Effector memory CD4-positive, alpha-beta T cell (primary cell): ENCODE results near the gene CDKAL1.

Experiments
- DNase-seq, 3 donors: peaks; one replicate each; pipeline ENCODE4 v3.0.0-alpha.2; 2020
- H3K27ac ChIP-seq: 2 replicates; pipeline ENCODE4 v1.7.0; 2013; ENCODE audit warnings: mild to moderate bottlenecking, low read length, moderate library complexity; ENCODE audit not compliant: insufficient read depth, poor library complexity, severe bottlenecking
- H3K27me3 ChIP-seq: replicated peaks from 2 replicates; pipeline ENCODE4 v1.7.0; 2013; ENCODE audit warnings: mild to moderate bottlenecking, low read length; ENCODE audit not compliant: insufficient read depth, control insufficient read depth, poor library complexity, severe bottlenecking
- H3K36me3 ChIP-seq: 2 replicates; pipeline ENCODE4 v1.7.0; 2013; ENCODE audit warnings: mild to moderate bottlenecking, low read length, moderate library complexity; ENCODE audit not compliant: control insufficient read depth, insufficient read depth
- H3K4me1 ChIP-seq: 2 replicates; pipeline ENCODE4 v1.7.0; 2013; ENCODE audit warnings: low read length, mild to moderate bottlenecking; ENCODE audit not compliant: control insufficient read depth, insufficient read depth, poor library complexity, severe bottlenecking
- H3K4me3 ChIP-seq: 2 replicates; pipeline ENCODE4 v1.7.0; 2013; ENCODE audit warnings: low read length, low read depth, mild to moderate bottlenecking; ENCODE audit not compliant: insufficient read depth, poor library complexity, severe bottlenecking
- H3K9me3 ChIP-seq: 2 replicates; pipeline ENCODE4 v1.7.0; 2013; ENCODE audit warnings: mild to moderate bottlenecking, low read length, moderate library complexity; ENCODE audit not compliant: control insufficient read depth

CDKAL1 gene

DNA sequence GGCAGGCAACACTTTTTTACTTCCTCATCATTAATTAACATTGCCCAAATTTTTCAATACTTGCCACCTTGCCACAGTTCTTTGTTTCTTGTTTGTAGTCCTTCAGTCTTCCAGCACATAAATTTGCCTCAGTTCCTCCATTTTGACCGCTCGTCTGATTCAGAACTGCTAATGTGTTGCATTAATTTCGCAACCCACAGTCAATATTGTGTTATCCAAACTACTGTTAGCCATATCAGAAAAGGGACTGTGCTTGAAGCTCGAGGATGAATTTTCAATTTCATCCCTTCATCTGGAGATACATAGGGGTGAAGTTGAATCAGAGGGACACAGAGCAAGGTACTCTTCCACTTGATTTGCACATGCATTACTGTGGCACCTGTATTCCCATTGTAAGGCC lies 421.5 kb downstream of the CDKAL1 start:
- peaks cover 5% of the 10 kb centered on the region for H3K36me3 ChIP-seq
- H3K4me3 ChIP-seq: no peak overlapping the region
- H3K27me3 ChIP-seq: no peaks in the 10 kb centered on the region
- H3K9me3 ChIP-seq: no peaks in the 10 kb centered on the region
- no peak overlapping the region for H3K27ac ChIP-seq
- no peaks in the 10 kb centered on the region for H3K4me1 ChIP-seq
- no peak for DNase-seq

DNA sequence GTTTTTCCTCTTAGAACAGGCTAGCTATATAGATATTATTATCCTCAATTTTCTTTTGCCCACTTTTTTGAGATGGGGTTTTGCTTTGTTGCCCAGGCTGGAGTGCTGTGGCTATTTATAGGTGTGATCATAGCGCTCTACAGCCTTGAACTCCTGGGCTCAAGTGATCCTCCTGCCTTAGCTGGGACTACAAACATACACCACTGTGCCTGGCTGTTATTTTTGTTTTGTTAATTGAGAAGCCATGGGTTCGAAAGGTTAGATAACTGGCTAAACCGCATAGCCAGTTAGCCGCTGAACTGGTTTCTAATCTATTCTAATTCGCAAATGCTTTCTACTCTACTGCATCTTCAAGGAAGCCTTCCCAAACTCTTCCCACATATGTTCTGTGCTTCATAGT lies 425.8 kb downstream of the CDKAL1 start:
- Histone ChIP-seq H3K27ac (no peak overlapping the region), H3K4me3 (no peak overlapping the region), H3K4me1 (no peaks in the 10 kb centered on the region), H3K27me3 (no peaks in the 10 kb centered on the region), H3K9me3 (no peaks in the 10 kb centered on the region), H3K36me3 (peaks cover 5% of the 10 kb centered on the region)
- DNase-seq: no peak

DNA sequence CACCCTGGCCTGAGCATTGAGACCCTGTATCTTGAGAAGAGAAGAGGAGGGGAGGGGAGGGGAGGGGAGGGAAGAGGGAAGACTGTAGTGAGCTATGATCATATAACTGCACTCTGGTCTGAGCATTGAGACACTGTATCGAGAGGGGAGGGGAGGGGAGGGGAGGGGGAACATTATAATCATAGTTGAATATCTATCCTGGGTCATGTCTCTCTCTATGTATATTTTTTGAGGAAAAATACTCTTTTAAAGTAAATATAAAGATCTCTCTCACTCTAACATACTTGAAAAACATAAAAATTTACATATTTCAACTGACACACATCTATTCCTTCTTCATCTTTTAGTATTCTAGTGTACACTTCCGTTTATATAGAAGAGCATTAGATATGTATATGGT lies 431.0 kb downstream of the CDKAL1 start:
- Histone ChIP-seq H3K27ac (no peak overlapping the region), H3K9me3 (no peaks in the 10 kb centered on the region), H3K27me3 (no peaks in the 10 kb centered on the region), H3K36me3 (no peaks in the 10 kb centered on the region), H3K4me3 (no peak overlapping the region), H3K4me1 (no peaks in the 10 kb centered on the region)
- DNase-seq: no peak

DNA sequence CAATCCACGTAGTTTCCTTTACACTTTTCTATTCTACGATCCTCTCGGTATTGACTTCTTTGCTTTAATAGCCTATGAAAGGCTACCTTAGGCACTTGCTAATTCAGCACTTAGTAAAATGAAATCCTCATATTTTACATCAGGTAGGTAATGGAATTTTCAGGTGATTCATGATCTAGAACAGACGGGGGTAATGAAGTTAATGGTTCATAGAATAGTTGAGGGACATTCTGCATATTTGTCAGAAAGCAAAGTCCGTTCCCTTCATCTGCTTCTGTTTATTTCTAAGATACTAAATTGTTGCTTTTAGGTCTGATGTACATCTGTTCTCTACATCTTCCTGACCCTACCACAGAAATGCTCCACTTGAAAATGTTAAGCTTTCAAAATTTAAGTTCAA lies 431.7 kb downstream of the CDKAL1 start:
- Histone ChIP-seq H3K27ac (no peak overlapping the region), H3K36me3 (no peaks in the 10 kb centered on the region), H3K4me3 (no peak overlapping the region), H3K9me3 (no peaks in the 10 kb centered on the region), H3K4me1 (no peaks in the 10 kb centered on the region), H3K27me3 (no peaks in the 10 kb centered on the region)
- no peak for DNase-seq

DNA sequence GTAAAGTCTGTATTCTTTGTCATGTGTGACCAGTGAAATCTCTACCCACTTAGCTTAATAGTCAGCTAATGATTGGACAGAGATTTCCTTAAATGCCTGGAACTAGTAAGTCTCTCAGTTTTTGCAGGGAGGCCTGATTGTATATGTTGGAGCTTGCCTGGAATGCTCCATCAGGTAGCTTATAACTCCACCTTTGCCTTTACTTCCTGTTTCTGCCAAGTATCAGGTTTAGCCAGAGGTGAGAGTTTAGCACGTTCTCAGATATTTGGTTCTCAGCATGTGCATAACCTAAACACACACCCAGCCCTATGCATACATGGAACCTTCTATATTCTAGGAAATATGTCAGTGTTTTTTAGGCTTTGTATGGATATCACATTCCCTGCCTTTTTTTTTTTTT lies 435.3 kb downstream of the CDKAL1 start:
- H3K36me3 ChIP-seq: no peaks in the 10 kb centered on the region
- no peak for DNase-seq
- H3K27me3 ChIP-seq: no peaks in the 10 kb centered on the region
- no peak overlapping the region for H3K4me3 ChIP-seq
- H3K4me1 ChIP-seq: no peaks in the 10 kb centered on the region
- no peaks in the 10 kb centered on the region for H3K9me3 ChIP-seq
- no peak overlapping the region for H3K27ac ChIP-seq

DNA sequence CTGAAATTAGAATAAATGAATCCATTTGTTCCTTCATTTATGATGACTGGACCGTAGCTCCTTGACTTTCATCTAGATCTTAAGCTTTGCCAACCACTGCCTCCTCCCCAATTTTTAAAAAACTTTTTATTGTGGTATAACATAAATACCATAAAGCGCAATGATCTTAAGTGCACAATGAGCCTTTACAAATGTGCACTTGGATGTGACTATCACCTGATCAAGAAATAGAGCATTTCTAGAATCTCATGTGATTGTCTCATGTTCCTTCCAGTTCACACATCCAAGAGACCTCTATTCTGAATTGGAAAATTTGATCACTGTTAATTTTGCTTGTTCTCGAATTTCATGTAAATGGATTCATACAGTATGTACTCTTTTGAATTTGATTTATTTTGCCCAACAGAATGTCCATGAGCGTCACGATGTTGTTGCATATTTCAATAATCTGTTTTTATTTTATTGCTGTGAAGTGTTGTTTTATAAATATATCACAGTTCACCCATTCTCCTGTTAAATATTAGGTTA lies 442.2 kb downstream of the CDKAL1 start:
- Histone ChIP-seq H3K4me3 (no peak overlapping the region), H3K36me3 (no peaks in the 10 kb centered on the region), H3K4me1 (no peaks in the 10 kb centered on the region), H3K27ac (no peak overlapping the region), H3K27me3 (no peaks in the 10 kb centered on the region), H3K9me3 (no peaks in the 10 kb centered on the region)
- DNase-seq: no peak

DNA sequence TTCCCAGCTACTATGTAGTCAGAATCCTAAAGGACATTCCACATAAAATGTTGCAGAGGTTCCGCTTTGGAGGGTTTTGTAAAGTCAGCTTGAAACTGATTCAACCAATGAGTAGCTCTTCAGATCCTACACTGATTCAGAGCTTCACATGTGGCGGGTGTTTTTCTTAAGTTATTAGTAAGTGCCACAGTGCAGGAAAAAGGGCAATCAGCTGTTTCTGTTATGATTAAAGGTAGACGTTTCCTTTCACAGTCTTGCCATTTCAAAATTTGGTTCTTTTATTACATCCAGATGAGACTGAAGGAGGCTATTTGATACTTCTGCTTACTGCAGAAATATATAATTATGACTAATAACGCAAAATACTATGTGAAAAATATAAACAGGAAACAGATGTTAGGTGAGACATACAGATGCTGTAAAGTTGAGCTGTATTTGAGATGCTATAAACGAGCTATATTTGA lies 443.9 kb downstream of the CDKAL1 start:
- no peak for DNase-seq

DNA sequence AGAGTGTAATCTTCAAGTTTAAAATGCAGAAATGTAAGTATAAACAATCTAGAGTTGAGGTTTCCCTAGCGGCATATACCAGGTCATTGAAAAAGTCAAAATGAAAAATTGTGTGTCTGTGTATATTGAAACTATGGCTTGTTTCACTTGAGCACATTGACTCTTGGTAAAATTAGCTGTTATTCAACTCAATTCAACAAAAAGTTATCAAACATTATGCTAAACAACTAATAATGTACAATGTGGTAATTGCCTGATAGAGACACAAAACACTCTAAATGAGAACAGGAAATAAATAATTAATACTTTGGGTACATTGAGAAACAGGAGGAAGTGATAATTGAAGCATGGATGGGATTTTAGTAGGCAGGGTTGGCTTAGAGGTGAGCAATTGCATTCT lies 444.8 kb downstream of the CDKAL1 start:
- Histone ChIP-seq H3K36me3 (no peaks in the 10 kb centered on the region), H3K4me3 (no peak overlapping the region), H3K4me1 (no peaks in the 10 kb centered on the region), H3K27me3 (no peaks in the 10 kb centered on the region), H3K9me3 (no peaks in the 10 kb centered on the region), H3K27ac (no peak overlapping the region)
- DNase-seq: no peak

More for the DNA sequence above, 443.9 kb downstream of the CDKAL1 start:
- Histone ChIP-seq H3K36me3 (no peaks in the 10 kb centered on the region), H3K27ac (no peak overlapping the region), H3K9me3 (no peaks in the 10 kb centered on the region), H3K4me3 (no peak overlapping the region), H3K4me1 (no peaks in the 10 kb centered on the region), H3K27me3 (no peaks in the 10 kb centered on the region)

DNA sequence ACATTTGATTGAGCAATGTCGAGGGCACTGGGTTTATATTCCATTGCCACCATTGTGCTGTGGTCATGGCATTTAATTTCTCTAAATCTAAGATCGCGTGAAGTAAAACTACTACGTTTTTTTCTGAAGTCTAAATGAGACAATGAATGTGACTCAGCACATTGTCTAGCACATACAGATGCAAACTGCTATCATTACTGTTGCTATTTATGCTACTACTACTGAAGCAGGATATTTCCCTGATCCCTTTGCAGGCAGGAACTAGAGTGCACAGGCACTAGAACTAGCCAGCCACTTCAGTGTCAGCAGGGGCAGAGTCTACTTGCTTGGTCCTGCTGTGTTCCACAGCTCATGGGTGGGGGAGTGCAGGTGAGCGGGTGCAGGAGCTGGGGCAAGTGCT lies 449.7 kb downstream of the CDKAL1 start:
- Histone ChIP-seq H3K4me1 (no peaks in the 10 kb centered on the region), H3K4me3 (no peak overlapping the region), H3K9me3 (no peaks in the 10 kb centered on the region), H3K27ac (no peak overlapping the region), H3K27me3 (no peaks in the 10 kb centered on the region), H3K36me3 (no peaks in the 10 kb centered on the region)
- DNase-seq: no peak

DNA sequence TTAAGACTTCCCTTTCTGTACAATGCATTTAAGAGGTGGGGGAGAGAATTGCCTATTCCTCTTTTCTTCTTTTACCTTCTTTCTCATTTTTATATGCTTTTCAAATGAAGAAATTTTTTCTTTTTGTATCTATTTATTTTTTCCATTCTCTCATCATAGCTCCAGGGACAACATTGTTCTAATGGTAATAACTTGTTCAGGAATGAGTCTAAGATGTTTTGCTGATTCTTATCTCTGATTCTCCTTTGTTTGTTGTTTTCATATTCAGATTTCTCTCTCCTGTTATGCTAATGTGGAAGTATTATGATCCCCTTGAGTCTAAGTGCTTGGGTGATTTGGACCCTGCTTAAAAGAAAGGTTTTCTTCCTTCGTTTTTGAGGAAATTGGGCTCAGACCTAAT lies 451.6 kb downstream of the CDKAL1 start:
- Histone ChIP-seq H3K27me3 (no peaks in the 10 kb centered on the region), H3K4me3 (no peak overlapping the region), H3K27ac (no peak overlapping the region), H3K4me1 (no peaks in the 10 kb centered on the region), H3K9me3 (no peaks in the 10 kb centered on the region), H3K36me3 (no peaks in the 10 kb centered on the region)
- no peak for DNase-seq

DNA sequence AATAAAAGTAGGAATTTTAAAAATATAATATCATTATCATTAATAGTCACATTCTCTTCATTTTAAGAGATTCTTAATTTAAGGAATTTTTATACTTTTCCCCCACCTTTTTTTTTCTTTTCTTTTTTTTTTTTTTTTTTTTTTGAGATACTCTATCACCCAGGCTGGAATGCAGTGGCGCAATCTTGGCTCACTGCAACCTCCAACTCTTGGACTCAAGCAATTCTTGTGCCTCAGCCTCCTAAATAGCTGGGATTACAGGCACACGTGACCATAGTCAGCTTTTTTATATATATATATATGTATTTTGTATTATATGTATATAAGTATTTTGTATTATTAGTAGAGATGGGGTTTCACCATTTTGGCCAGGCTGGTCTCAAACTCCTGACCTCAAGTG lies 457.7 kb downstream of the CDKAL1 start:
- Histone ChIP-seq H3K4me3 (no peak overlapping the region), H3K4me1 (no peaks in the 10 kb centered on the region), H3K27ac (no peak overlapping the region), H3K36me3 (no peaks in the 10 kb centered on the region), H3K9me3 (no peaks in the 10 kb centered on the region), H3K27me3 (no peaks in the 10 kb centered on the region)
- no peak for DNase-seq
